ENCODE measurements around the gene MYLK.

The MYLK gene

DNA sequence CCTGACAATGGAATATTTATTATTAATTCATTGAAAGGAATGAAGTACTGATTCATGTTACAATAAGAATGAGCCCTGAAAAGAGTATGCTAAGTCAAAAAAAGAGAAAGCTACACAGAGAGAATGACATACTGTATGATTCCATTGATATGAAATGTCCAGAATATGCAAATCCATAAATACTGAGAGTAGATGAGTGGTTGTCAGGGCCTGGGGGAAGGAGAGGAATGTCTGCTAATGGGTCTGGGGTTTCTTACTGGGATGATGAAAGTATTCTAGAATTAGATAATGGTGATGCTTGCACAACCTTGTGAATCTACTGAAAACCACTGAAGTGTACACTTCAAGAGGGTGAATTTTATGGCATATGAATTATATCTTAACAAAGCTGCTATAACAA, 219.4 kb downstream of the MYLK start:
- H3K4me1 Mint-ChIP-seq, result peaks cover 5% of the 10 kb centered on the region
- ATAC-seq (replicated peaks; ENCODE audit: extremely low read depth, poor library complexity, severe bottlenecking), result no peak
- H3K36me3 Mint-ChIP-seq (ENCODE audit: insufficient read depth), result no peaks in the 10 kb centered on the region

GRCh38 chr3:123663977-123664376, 220.2 kb downstream of the MYLK start:
- no peaks in the 10 kb centered on the region for H3K36me3 Mint-ChIP-seq (ENCODE audit: insufficient read depth)
- no peak overlapping the region for H3K27ac Mint-ChIP-seq (ENCODE audit: low read depth)

More for the DNA sequence above, 219.4 kb downstream of the MYLK start:
- DNase-seq (ENCODE audit: low spot score in 2 of 2), result no peak
- peaks cover 82% of the 10 kb centered on the region for H3K27me3 Mint-ChIP-seq
- H3K27ac Mint-ChIP-seq (ENCODE audit: low read depth), result no peak overlapping the region
- no peak overlapping the region for H3K4me3 Mint-ChIP-seq
- no peaks in the 10 kb centered on the region for H3K9me3 Mint-ChIP-seq

GRCh38 chr3:123661973-123662372, 222.2 kb downstream of the MYLK start:
- H3K36me3 Mint-ChIP-seq (ENCODE audit: insufficient read depth), result no peaks in the 10 kb centered on the region

More at GRCh38 chr3:123663977-123664376, 220.2 kb downstream of the MYLK start:
- Mint-ChIP-seq H3K4me3 (no peak overlapping the region), H3K9me3 (no peaks in the 10 kb centered on the region), H3K4me1 (peaks cover 5% of the 10 kb centered on the region), H3K27me3 (peaks cover 74% of the 10 kb centered on the region)
- no peak for DNase-seq (ENCODE audit: low spot score in 2 of 2)
- ATAC-seq (replicated peaks; ENCODE audit: extremely low read depth, poor library complexity, severe bottlenecking), result no peak

GRCh38 chr3:123660900-123661299, 223.2 kb downstream of the MYLK start:
- Mint-ChIP-seq H3K27ac (ENCODE audit: low read depth) (no peak overlapping the region), H3K27me3 (peaks cover 57% of the 10 kb centered on the region), H3K4me3 (no peak overlapping the region), H3K4me1 (no peaks in the 10 kb centered on the region), H3K9me3 (no peaks in the 10 kb centered on the region), H3K36me3 (ENCODE audit: insufficient read depth) (no peaks in the 10 kb centered on the region)
- DNase-seq (ENCODE audit: low spot score in 2 of 2) (no peak), ATAC-seq (replicated peaks; ENCODE audit: extremely low read depth, poor library complexity, severe bottlenecking) (no peak)

More at GRCh38 chr3:123661973-123662372, 222.2 kb downstream of the MYLK start:
- Mint-ChIP-seq H3K9me3 (no peaks in the 10 kb centered on the region), H3K27ac (ENCODE audit: low read depth) (no peak overlapping the region), H3K4me3 (no peak overlapping the region), H3K27me3 (peaks cover 66% of the 10 kb centered on the region), H3K4me1 (no peaks in the 10 kb centered on the region)
- ATAC-seq (replicated peaks; ENCODE audit: extremely low read depth, poor library complexity, severe bottlenecking), result no peak
- no peak for DNase-seq (ENCODE audit: low spot score in 2 of 2)

DNA sequence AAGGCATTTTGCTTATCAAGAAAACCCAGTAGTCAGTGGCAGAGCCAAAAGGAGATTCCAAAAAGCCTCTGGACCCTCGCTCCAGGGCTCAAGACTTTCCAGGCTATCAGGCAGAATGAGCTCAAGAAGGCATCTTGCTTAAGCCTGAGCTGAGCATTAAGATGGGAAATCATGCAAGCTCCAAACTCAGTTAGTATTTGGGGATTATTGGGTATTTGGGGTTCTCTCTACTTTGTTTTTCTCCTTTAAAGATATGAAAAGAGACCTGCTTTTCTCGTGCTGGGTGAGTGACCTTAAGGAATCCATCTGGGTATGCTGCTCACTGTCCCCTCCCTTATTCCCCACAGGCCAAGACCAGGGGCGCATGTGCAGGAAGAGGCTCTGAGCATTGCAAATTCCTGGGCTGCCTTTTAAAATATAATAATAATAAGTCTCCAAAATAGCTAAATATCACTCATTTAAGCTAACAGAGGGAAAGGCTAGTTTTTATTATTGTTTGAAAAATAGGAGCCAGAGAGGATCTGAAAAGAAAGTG, 223.9 kb downstream of the MYLK start:
- Mint-ChIP-seq H3K9me3 (no peaks in the 10 kb centered on the region), H3K4me3 (no peak overlapping the region), H3K4me1 (no peaks in the 10 kb centered on the region), H3K27ac (ENCODE audit: low read depth) (no peak overlapping the region), H3K36me3 (ENCODE audit: insufficient read depth) (no peaks in the 10 kb centered on the region), H3K27me3 (peaks cover 55% of the 10 kb centered on the region)
- no peak for DNase-seq (ENCODE audit: low spot score in 2 of 2)
- no peak for ATAC-seq (replicated peaks; ENCODE audit: extremely low read depth, poor library complexity, severe bottlenecking)

DNA sequence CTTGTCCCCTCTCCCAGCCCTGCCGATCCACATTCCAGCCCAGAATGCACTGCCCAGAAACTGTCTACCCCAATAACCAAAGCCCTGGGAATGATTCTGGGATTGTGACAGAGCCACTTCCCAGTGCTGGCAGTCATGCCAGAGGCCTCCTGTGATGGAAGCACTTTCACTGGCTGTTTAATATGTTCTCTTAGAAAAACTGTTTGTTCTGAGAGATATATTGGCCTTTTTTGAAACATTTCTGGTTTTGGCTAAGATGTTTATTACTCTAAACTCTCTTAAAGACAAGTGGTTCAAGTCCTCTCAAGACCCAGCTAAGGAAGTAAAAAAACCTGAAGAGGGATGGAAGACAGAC, 225.3 kb downstream of the MYLK start:
- H3K4me1 Mint-ChIP-seq, result no peaks in the 10 kb centered on the region
- H3K27me3 Mint-ChIP-seq, result peaks cover 48% of the 10 kb centered on the region
- ATAC-seq (replicated peaks; ENCODE audit: extremely low read depth, poor library complexity, severe bottlenecking) (no peak), DNase-seq (ENCODE audit: low spot score in 2 of 2) (no peak)
- no peak overlapping the region for H3K27ac Mint-ChIP-seq (ENCODE audit: low read depth)
- no peaks in the 10 kb centered on the region for H3K36me3 Mint-ChIP-seq (ENCODE audit: insufficient read depth)
- H3K4me3 Mint-ChIP-seq, result no peak overlapping the region
- H3K9me3 Mint-ChIP-seq, result no peaks in the 10 kb centered on the region

- Mint-ChIP-seq H3K36me3 (ENCODE audit: insufficient read depth) (peaks cover under 1% of the 10 kb centered on the region), H3K27ac (ENCODE audit: low read depth) (no peak overlapping the region), H3K9me3 (no peaks in the 10 kb centered on the region), H3K27me3 (peaks cover 42% of the 10 kb centered on the region), H3K4me1 (no peaks in the 10 kb centered on the region), H3K4me3 (no peak overlapping the region)
- ATAC-seq (replicated peaks; ENCODE audit: extremely low read depth, poor library complexity, severe bottlenecking) (no peak), DNase-seq (ENCODE audit: low spot score in 2 of 2) (no peak)
These were observed 225.8 kb downstream of the MYLK start for GRCh38 chr3:123658118-123658851.

GRCh38 chr3:123657568-123657967, 226.6 kb downstream of the MYLK start:
- no peak overlapping the region for H3K27ac Mint-ChIP-seq (ENCODE audit: low read depth)
- no peak for DNase-seq (ENCODE audit: low spot score in 2 of 2)
- H3K27me3 Mint-ChIP-seq, result peaks cover 35% of the 10 kb centered on the region
- no peaks in the 10 kb centered on the region for H3K4me1 Mint-ChIP-seq
- H3K36me3 Mint-ChIP-seq (ENCODE audit: insufficient read depth), result peaks cover 1% of the 10 kb centered on the region
- H3K4me3 Mint-ChIP-seq, result no peak overlapping the region
- no peaks in the 10 kb centered on the region for H3K9me3 Mint-ChIP-seq
- ATAC-seq (replicated peaks; ENCODE audit: extremely low read depth, poor library complexity, severe bottlenecking), result no peak

GRCh38 chr3:123657111-123657510, 227.0 kb downstream of the MYLK start:
- Mint-ChIP-seq H3K4me3 (no peak overlapping the region), H3K9me3 (no peaks in the 10 kb centered on the region), H3K4me1 (no peaks in the 10 kb centered on the region), H3K27ac (ENCODE audit: low read depth) (no peak overlapping the region), H3K27me3 (peaks cover 30% of the 10 kb centered on the region), H3K36me3 (ENCODE audit: insufficient read depth) (peaks cover 1% of the 10 kb centered on the region)
- ATAC-seq (replicated peaks; ENCODE audit: extremely low read depth, poor library complexity, severe bottlenecking) (no peak), DNase-seq (ENCODE audit: low spot score in 2 of 2) (no peak)

DNA sequence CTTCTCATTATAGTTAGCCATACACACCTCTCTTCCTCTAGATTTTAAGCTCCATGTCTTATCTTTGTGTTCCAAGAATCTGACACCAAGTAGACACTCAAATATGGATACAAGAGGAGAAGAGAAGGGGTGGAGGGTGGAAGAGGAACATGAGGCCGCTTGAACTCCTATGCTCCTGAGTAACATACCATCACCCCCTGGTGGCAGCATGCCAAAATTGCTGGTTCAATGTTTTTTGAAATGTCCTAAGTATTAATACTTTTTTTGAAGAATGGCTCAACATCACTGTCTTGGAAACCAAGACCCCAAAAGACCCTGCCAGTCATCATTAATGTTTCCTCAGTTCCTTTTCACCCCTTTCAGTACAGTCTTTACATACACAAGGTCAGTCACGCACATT, 227.4 kb downstream of the MYLK start:
- DNase-seq (ENCODE audit: low spot score in 2 of 2) (no peak), ATAC-seq (replicated peaks; ENCODE audit: extremely low read depth, poor library complexity, severe bottlenecking) (no peak)
- H3K36me3 Mint-ChIP-seq (ENCODE audit: insufficient read depth), result peaks cover 1% of the 10 kb centered on the region
- H3K4me3 Mint-ChIP-seq, result no peak overlapping the region
- peaks cover 26% of the 10 kb centered on the region for H3K27me3 Mint-ChIP-seq
- no peak overlapping the region for H3K27ac Mint-ChIP-seq (ENCODE audit: low read depth)
- H3K4me1 Mint-ChIP-seq, result no peaks in the 10 kb centered on the region
- no peaks in the 10 kb centered on the region for H3K9me3 Mint-ChIP-seq

- Mint-ChIP-seq H3K9me3 (no peaks in the 10 kb centered on the region), H3K36me3 (ENCODE audit: insufficient read depth) (peaks cover 1% of the 10 kb centered on the region), H3K27me3 (peaks cover 22% of the 10 kb centered on the region), H3K27ac (ENCODE audit: low read depth) (no peak overlapping the region), H3K4me3 (no peak overlapping the region), H3K4me1 (no peaks in the 10 kb centered on the region)
- DNase-seq (ENCODE audit: low spot score in 2 of 2), result no peak
- no peak for ATAC-seq (replicated peaks; ENCODE audit: extremely low read depth, poor library complexity, severe bottlenecking)
These were observed 227.9 kb downstream of the MYLK start for GRCh38 chr3:123656274-123656673.

- H3K36me3 Mint-ChIP-seq (ENCODE audit: insufficient read depth), result peaks cover 1% of the 10 kb centered on the region
- H3K4me3 Mint-ChIP-seq, result no peak overlapping the region
- ATAC-seq (replicated peaks; ENCODE audit: extremely low read depth, poor library complexity, severe bottlenecking), result no peak
- H3K9me3 Mint-ChIP-seq, result no peaks in the 10 kb centered on the region
- H3K4me1 Mint-ChIP-seq, result no peaks in the 10 kb centered on the region
- H3K27me3 Mint-ChIP-seq, result peaks cover 17% of the 10 kb centered on the region
- no peak for DNase-seq (ENCODE audit: low spot score in 2 of 2)
- H3K27ac Mint-ChIP-seq (ENCODE audit: low read depth), result no peak overlapping the region
These were observed 228.7 kb downstream of the MYLK start for GRCh38 chr3:123655400-123655799.

GRCh38 chr3:123653221-123653682, 230.9 kb downstream of the MYLK start:
- Mint-ChIP-seq H3K9me3 (no peaks in the 10 kb centered on the region), H3K4me3 (no peak overlapping the region), H3K4me1 (no peaks in the 10 kb centered on the region), H3K36me3 (ENCODE audit: insufficient read depth) (peaks cover 1% of the 10 kb centered on the region), H3K27ac (ENCODE audit: low read depth) (no peak overlapping the region), H3K27me3 (peaks cover 17% of the 10 kb centered on the region)
- no peak for ATAC-seq (replicated peaks; ENCODE audit: extremely low read depth, poor library complexity, severe bottlenecking)
- no peak for DNase-seq (ENCODE audit: low spot score in 2 of 2)

Measured in central memory CD8-positive, alpha-beta T cell (primary cell).